Body of pancreas (tissue), 4 donors: ENCODE measurements around the gene SPTSSB.
A peak's percentile ranks its signal among the peaks of the same experiment; 100 is the strongest.

Source experiments
- POLR2A ChIP-seq, 3 donors: fragments of 450-650 bp; IDR thresholded peaks; one replicate each; pipeline ENCODE4 v1.6.1; 2016; ENCODE audit warnings: antibody characterized with exemption in 3 of 3, mild to moderate bottlenecking in 2 of 3
- TF ChIP-seq, protein P1 (sequence below), 7 experiments: fragments of 450-650 bp in 4 of 7; fragments of 200-600 bp in 3 of 7; sonication (generic) in 3 of 7; IDR thresholded peaks; one replicate each; pipeline ENCODE4 v1.5.1; 2016 to 2019; ENCODE audit warnings: antibody characterized with exemption in 7 of 7

DNA sequence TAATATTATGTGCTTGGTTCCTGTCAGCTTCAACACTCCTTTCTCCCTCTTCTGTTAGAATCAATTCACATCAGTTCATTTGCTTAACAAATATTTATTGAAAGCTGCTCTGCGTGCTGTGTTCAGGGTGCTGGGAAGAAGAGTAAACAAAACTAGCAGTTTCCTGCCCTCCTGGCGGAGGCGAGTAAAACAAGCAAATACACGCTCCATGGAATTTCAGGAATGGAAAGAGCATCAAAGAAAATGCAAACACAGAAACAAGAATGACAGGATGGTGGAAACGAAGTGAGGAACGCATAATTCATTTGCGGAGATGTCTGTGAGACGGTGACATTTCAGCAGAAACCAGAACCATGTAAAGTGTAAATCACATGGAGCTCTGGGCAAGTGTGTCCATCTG lies 49.4 kb upstream of the SPTSSB start:
- TF ChIP-seq POLR2A (IDR thresholded peaks at IDR 0.05) = no peak
- TF ChIP-seq, protein P1, sequence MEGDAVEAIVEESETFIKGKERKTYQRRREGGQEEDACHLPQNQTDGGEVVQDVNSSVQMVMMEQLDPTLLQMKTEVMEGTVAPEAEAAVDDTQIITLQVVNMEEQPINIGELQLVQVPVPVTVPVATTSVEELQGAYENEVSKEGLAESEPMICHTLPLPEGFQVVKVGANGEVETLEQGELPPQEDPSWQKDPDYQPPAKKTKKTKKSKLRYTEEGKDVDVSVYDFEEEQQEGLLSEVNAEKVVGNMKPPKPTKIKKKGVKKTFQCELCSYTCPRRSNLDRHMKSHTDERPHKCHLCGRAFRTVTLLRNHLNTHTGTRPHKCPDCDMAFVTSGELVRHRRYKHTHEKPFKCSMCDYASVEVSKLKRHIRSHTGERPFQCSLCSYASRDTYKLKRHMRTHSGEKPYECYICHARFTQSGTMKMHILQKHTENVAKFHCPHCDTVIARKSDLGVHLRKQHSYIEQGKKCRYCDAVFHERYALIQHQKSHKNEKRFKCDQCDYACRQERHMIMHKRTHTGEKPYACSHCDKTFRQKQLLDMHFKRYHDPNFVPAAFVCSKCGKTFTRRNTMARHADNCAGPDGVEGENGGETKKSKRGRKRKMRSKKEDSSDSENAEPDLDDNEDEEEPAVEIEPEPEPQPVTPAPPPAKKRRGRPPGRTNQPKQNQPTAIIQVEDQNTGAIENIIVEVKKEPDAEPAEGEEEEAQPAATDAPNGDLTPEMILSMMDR (IDR thresholded peaks at IDR 0.05) = peak in 5 of 7 experiments; percentile 8 to 33 (median 30)
